Epithelial cell of umbilical artery (primary cell): ENCODE measurements around the gene SLC25A39. TPM values are rescaled to one million over a fixed set of nuclear protein-coding genes. Genes with fewer than 3 reads are reported as not detected.

ENCODE experiments used
- total RNA-seq: library from RNA; depleted of rRNA; stranded (reverse); fragments of >200 nt; gene quantifications from 2 replicates; pipeline ENCODE4 v1.2.3, GENCODE V29; 2014

SLC25A39 gene, protein sequence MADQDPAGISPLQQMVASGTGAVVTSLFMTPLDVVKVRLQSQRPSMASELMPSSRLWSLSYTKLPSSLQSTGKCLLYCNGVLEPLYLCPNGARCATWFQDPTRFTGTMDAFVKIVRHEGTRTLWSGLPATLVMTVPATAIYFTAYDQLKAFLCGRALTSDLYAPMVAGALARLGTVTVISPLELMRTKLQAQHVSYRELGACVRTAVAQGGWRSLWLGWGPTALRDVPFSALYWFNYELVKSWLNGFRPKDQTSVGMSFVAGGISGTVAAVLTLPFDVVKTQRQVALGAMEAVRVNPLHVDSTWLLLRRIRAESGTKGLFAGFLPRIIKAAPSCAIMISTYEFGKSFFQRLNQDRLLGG
- total RNA-seq: 57.3 and 66.3 TPM in 2 replicates

DNA sequence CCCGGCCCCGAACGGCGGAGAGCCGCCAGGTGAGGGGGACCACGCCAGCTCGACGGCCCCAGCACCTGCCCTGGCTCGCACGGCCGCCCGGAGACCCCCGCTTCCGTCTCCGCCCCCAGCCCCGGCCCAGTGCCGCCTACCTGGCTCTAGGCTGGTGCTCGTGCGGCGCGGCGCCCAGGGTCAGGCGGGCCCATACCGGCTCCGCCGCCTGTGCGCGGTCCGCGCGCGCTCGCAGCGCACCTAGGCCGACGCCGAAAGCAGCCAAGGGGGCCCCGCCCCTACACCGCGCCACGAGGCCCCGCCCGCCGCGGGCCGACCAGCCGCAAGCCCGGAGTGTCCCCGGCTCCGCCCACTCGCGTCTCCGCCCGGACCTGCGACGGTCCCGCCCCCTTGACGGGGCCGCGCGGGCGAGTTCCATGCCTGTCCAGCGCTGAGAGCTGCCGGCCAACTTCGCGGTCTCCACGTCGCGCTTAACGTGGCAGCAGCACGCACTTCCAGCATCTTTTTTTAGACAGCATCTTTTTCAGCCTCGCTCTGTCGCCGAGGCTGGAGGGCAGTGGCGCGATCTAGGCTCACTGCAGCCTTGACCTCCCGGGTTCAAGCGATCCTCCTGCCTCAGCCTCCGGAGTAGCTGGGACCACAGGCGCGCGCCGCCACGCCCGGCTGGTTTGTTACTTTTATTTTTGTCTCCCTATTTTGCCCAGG, at the start of gene SLC25A39:
Gene SLC25A39, minus strand, starts transcription at position 253 of the 705 bp plus-strand sequence. CDS start 1,261 bp downstream, outside the sequence.

GRCh38 chr17:44363613-44364159, 39.1 kb upstream of the SLC25A39 start, which contains the start of gene FAM171A2:
Gene FAM171A2 (minus strand): TSS chr17:44363853. CDS start chr17:44363714, 139 bp downstream.

GRCh38 chr17:44344939-44345453, 20.4 kb upstream of the SLC25A39 start, which contains the start of gene GRN:
Gene GRN (plus strand): TSS chr17:44345302. CDS start chr17:44349165, 3,863 bp downstream.

DNA sequence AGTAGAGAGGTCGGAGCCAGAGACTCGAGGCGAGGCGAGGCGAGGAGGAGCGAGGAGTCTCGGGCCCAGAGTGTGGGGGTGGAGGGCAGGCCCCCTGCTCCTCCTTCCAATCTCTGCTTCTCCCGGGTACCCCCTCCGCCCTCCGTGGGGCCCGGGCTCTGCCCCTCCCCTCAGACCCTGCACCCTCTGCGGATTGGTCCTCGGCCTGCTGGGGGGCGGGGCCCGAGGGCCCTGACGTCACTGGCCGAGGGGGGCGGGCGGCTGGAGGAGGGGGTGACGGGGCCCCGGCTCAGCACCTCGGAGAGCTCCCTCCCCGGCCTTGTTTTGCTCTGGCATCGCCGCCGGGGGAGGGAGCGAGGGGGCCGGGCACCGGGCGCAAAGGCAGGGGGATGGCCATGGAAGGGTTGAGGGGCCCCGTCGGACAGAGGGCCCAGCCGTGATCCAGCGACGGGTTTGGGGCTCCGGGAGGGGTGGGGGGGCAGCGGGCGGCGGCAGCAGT, 16.3 kb downstream of the SLC25A39 start, which contains the start of gene RUNDC3A:
Gene RUNDC3A, plus strand, starts transcription at position 282 of the 499 bp plus-strand sequence. CDS start 232 bp downstream, outside the sequence.

Other genes starting within 250 kb of the SLC25A39 start
- 18.5 and 20.7 TPM in 2 replicates for gene HDAC5, start 201.2 kb downstream of the SLC25A39 start, total RNA-seq
- 1.6 and 1.7 TPM in 2 replicates for gene HROB, start 182.9 kb downstream of the SLC25A39 start, total RNA-seq
- gene ASB16, start 154.1 kb downstream of the SLC25A39 start, total RNA-seq: not detected in 2 replicates
- 19.5 and 21.1 TPM in 2 replicates for gene TMUB2, start 137.9 kb downstream of the SLC25A39 start, total RNA-seq
- 38.3 and 49.5 TPM in 2 replicates for gene ATXN7L3, start 124.9 kb downstream of the SLC25A39 start, total RNA-seq
- gene UBTF, start 105.1 kb downstream of the SLC25A39 start, total RNA-seq: 35.1 and 45.3 TPM in 2 replicates
- gene SLC4A1, start 56.7 kb downstream of the SLC25A39 start, total RNA-seq: not detected in 2 replicates
- 0.32 TPM in 1 of 2 replicates, not detected in the other for gene RUNDC3A, start 16.2 kb downstream of the SLC25A39 start, total RNA-seq
- 148 and 276 TPM in 2 replicates for gene GRN, start 20.5 kb upstream of the SLC25A39 start, total RNA-seq
- 7.0 and 10.4 TPM in 2 replicates for gene FAM171A2, start 39.0 kb upstream of the SLC25A39 start, total RNA-seq
- under 0.01 and 0.46 TPM in 2 replicates for gene ITGA2B, start 64.8 kb upstream of the SLC25A39 start, total RNA-seq
- gene GPATCH8, start 178.6 kb upstream of the SLC25A39 start, total RNA-seq: 12.7 and 19.0 TPM in 2 replicates
- 1.4 and 2.6 TPM in 2 replicates for gene FZD2, start 232.7 kb upstream of the SLC25A39 start, total RNA-seq